GM19328 (cell line): ENCODE data around the gene SLC22A5.

Experiments
- ATAC-seq: cut with Tn5 transposase; IDR thresholded peaks from one replicate; pipeline ENCODE4 v1.9.1; 2021; ENCODE audit warnings: mild to moderate bottlenecking, moderate library complexity; ENCODE audit not compliant: unreplicated experiment

Gene SLC22A5

GRCh38 chr5:132369474-132370180 lies at the start of gene SLC22A5:
Gene SLC22A5 (plus strand): TSS chr5:132369710. CDS start chr5:132369973, 263 bp downstream.
- ATAC-seq, result peak; percentile 85

- ATAC-seq, result no peak
These were observed 49.5 kb upstream of the SLC22A5 start for GRCh38 chr5:132319975-132320374.

- no peak for ATAC-seq
These were observed 48.3 kb upstream of the SLC22A5 start for GRCh38 chr5:132321109-132321721.

- ATAC-seq, result no peak
These were observed 47.2 kb upstream of the SLC22A5 start for GRCh38 chr5:132322266-132322665.

- no peak for ATAC-seq
These were observed 46.3 kb upstream of the SLC22A5 start for GRCh38 chr5:132323202-132323601.

- ATAC-seq, result no peak
These were observed 43.8 kb upstream of the SLC22A5 start for GRCh38 chr5:132325691-132326090.

- ATAC-seq, result no peak
These were observed 42.1 kb upstream of the SLC22A5 start for GRCh38 chr5:132327252-132327955.

DNA sequence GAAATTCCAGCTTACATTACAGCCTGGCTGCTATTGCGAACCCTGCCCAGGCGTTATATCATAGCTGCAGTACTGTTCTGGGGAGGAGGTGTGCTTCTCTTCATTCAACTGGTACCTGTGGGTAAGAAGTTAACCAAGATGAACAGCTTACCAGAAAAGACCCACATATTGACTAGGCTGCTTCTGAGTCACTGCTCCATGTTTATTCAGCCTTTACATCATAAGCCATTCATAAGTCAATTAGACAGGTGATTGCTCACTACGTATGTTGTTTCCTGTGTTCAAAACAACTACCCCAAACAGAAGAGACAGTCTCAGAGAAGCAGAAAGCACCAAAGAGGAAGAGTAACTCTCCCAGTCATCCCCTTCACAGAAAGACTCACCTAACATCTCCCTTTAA lies 34.7 kb upstream of the SLC22A5 start:
- no peak for ATAC-seq

- no peak for ATAC-seq
These were observed 34.1 kb upstream of the SLC22A5 start for GRCh38 chr5:132335402-132335801.

GRCh38 chr5:132339502-132339901 lies 30.0 kb upstream of the SLC22A5 start:
- no peak for ATAC-seq

GRCh38 chr5:132342291-132343180 lies 27.0 kb upstream of the SLC22A5 start:
- no peak for ATAC-seq

DNA sequence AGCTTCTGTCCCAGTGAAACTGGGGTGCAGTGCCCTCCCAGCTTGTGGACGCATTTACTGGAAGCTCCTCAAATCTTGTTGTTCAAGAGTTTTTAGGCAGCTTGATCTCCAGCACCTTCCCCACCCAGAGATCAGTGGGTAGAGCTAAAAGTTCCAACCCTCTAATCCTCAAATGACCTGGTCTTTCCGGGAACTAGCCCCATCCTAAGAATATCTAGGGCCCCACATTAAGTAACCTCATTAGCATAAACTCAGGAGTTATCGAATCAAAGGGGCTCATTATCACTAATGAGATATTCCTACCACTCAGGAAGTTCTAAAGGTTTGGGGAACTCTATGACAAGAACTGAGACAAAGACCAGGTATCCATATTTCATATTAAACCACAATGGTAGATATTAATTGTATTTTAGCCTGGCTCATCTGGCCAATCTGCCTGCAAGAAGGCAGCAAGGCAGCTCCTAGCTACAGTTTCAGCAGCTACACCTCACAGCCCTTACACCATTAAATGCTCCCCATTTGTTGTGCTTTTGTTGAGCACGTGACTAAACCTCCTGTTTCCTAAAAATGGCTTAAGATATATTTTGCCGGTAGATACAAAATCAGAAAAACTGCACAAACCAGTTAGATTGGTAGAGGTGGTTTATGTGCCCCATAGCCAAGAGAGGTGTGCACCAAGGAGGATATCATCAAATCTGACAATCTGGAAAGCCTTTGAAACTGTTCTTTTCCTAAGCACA lies 24.6 kb upstream of the SLC22A5 start:
- no peak for ATAC-seq

DNA sequence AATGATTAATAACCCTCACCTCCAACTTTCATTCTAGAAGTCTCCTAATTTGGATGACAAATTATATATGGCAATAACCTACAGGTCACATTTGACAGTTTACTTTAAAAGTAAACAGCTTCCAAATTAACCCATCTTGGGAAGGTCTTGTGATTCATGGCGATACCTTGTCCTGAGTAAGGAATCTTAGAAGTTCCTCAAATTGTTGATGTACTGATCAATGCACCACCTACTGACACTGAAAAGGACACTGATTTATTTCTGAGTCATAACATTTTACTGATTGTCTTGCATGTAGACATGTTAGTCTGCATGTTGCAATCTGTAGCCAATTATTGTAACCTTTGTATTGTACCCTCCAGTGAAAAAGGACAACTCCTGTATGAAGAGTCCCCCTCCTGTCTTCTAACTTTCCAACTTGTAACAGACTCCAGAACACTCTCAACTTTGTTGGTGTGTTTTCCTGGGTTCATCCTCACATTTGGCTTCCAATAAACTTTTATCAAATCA lies 16.0 kb upstream of the SLC22A5 start:
- ATAC-seq, result no peak

- no peak for ATAC-seq
These were observed 14.9 kb upstream of the SLC22A5 start for GRCh38 chr5:132354381-132355139.

DNA sequence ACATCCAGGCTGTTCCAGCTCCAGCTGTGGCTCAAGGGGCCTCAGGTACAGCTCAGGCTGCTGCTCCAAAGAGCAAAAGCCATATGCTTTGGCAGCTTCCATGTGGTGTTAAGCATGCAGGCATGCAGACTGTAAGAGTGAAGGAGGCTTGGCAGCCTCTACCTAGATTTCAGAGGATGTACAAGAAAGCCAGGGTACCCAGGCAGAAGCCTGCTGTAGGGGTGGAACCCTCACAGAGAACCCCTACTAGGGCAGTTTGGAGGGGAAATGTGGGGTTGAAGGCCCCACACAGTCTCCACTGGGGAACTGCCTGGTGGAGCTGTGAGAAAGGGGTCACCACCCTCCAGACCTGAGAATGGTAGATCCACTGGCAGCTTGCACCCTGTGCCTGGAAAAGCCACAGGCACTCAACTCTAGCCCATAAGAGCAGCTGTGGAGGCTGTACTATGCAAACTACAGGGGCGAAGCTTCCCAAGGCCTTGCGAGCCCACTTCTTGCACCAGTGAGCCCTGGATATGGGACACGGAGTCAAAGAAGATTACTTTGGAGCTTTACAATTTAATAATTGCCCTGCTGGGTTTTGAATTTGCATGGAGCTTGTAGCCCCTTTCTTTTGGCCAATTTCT lies 14.3 kb upstream of the SLC22A5 start:
- no peak for ATAC-seq

DNA sequence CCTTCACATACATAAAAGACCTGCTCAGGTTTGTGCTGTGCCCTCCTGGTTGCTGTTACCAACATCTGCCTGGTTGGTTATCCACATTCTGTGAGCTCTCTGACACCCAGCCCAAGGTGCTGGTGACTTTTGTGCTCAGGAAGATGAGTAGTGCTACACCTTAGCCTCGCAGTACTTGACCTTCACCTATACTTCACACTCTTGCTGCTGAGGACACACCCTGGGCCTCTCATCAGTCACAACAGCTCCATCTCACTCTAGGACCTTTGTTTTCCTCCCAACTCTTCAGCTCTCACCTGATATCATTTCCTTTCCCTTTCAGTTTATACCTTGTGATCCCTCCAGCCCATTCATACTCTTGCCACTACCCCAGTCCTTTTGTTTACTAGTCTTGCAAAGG lies 10.7 kb upstream of the SLC22A5 start:
- ATAC-seq, result no peak

GRCh38 chr5:132362086-132362485 lies 7.4 kb upstream of the SLC22A5 start:
- no peak for ATAC-seq

DNA sequence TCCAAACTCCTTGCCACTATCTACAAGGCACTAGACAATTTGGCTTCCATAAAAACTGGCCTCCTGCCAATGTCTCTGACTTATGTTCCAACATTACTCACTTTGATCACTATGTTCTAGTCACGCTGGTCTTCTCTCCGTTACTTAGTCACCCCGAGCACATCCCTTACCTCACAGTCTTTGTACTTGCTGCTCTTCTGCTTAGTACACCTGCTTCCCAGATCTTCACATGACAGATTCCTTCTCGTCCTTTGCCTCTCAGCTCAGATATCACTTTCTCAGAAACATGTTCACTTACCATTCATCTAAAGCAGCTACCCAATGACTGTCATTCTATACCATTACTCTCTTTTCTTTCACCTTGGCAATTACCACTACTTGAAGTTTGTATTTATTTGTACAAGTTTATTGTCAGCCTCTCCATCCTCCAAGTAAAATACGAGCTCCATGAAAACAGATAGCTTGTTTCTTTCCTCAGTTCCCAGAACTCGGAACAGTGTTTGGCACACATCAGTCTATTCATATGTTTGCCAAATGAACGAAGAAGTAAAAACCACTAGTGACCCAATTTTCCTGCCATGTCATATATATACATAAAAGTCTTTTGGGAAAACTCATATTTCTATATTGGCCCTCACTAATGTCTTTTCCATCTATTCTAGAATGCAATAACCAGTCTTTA lies 5.9 kb upstream of the SLC22A5 start:
- ATAC-seq, result no peak
